HG03103 (cell line): ENCODE measurements around the gene RPS25.
"Not testable (repeated sequence)": the region's sequence is repeated elsewhere in the genome, so short reads cannot be mapped to it uniquely, and the experiment has no call there.

ENCODE experiments used
- ATAC-seq: cut with Tn5 transposase; IDR thresholded peaks from one replicate; pipeline ENCODE4 v1.9.1; 2021; ENCODE audit warnings: low read depth; ENCODE audit not compliant: unreplicated experiment

RPS25 gene

DNA sequence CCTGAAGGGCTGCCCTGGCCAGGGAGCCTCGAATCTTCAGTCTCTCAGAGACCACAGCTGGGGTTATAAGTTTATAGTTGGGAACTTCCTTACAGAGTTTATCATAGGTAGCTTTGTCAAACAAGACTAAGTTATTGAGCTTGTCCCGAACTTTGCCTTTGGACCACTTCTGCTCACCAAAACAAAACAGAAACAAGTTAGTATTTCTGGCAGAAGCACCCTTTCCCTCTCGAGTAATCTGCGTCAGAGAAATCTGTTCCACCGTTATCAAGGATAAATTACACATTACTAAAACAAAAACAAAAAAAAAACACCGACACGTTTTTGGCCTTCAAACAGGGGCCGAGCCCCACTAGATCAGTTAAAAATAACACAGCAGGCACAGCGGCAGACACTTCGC is 766 bp downstream of the RPS25 start:
- ATAC-seq, result not testable (repeated sequence)

DNA sequence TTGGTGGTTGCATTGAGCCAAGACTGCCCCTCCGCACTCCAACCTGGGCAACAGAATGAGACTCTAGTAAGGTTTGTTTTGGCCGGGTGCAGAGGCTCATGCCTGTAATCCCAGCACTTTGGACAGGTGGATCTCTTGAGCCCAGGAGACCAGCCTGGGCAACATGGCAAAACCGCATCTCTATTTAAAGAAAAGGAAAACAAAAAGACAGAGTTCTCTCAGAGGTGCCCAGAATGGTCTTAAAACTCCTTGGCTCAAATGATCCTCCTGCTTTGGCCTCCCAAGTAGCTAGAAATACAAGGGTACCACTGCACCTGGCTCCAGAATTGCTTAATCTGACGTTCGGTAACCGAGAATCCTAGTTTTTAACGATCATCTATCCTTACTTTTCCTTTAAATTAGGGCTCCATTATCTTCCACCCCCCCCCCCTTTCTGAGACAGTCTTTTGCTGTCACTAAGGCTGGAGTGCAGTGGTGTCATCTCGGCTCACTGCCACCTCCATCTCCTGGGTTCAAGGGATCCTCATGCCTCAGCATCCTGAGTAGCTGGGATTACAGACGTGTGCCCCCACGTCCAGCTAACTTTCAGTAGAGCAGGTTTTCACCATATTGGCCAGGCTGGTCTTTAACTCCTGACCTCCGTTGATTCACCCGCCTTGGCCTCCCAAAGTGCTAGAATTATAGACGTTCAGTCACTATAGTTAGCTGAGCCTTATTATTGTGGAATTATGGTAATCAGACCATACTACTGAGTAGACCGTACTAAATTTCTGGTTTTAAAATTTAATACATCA is 1.7 kb downstream of the RPS25 start:
- no peak for ATAC-seq

DNA sequence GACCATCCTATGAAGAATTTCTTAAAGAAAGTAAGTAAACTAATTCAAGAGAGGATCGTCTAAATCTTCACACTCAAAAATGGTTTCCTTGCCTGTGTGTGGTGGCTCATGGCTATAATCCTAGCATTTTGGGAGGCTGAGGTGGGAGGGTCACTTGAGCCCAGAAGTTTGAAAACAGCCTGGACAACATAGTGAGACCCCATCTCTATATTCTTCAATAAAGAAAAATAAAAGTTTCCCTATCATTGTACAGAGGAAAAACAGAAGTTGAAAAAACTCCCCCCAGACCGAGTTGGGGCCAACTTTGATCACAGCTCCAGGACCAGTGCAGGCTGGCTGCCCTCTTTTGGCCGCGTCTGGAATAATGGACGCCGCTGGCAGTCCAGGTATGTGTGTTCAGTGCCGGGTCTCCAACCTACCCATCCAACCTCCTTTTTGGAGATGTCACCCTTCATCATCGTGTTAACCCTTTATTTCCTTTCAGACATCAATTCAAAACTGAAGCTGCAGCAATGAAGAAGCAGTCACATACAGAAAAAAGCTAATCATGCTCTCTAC is 3.0 kb downstream of the RPS25 start:
- no peak for ATAC-seq

DNA sequence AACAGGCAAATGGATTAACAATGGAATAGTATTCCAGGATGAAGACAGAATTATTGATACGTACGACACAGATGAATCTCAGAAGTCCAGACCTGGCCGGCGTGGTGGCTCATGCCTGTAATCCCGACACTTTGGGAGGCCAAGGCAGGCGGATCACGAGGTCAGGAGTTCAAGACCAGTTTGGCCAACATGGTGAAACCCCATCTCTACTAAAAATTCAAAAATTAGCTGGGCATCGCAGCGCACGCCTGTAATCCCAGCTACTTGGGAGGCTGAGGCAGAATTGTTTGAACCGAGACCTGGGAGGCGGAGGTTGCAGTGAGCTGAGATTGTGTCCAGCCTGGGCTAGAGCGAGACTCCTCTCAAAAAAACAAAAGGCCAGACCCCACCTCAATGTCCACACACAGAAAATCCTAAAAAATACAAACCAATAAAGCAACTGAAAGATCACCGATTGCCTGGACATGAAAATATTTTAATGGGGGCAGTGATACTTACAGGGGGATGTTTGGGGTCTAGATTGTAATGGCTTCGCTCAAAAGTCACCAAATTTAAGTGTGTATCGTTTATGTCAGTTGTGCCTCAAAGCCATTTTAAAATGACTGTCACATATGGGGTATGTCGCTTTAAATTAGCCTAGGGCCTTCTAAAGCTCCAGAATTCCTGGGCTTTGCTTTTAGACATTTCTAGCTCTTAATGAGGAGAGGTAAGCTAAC is 3.8 kb downstream of the RPS25 start:
- ATAC-seq, result no peak

DNA sequence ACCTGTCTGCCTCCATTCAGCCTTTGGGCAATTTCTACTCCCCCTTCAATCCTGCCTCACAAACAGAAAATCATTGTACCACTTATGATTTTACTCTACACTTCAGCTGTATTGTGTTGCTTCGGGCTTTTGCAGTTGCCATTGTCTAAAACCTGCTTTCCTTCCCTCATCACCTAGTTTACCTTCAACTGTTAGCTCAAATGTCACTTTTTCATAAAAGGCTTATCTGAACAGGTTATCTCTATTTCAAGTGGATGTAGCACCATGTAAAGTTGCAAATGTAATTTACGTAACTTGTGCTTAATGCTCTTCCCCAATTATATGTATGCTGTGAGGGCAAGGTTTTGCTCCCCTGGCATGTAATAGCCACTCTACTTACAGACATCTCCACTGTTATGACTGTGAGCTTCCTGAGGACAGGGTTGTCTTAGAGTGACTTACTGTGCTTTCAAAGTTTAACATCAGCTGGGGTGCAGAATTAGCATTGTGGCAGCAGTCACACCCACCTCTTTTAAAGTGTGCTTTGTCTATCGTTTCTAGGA is 5.4 kb downstream of the RPS25 start:
- ATAC-seq, result no peak

DNA sequence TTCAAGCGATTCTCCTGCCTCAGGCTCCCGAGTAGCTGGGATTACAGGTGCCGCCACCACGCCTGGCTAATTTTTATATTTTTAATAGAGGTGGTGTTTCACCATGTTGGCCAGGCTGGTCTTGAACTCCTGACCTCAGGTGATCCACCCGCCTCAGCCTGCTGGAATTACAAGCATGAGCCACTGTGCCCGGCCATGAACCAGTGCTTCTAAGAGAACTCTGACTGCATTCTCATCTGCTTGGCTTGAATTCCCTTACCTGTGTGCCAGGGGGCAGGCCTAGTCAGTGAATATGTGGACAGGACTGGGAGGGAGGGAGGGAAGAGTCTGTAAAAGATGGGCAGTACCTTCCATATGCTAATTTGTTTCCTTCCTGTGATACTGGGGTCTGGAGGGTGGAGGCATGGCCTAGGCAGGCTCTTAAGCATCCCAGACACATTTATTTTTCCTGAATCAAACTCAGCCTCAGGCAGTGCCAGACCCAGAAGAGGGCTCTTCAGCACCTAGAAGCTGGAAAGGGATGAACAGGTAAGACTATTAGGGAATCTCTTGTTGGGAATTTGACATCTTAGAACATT is 6.6 kb downstream of the RPS25 start:
- ATAC-seq, result no peak

DNA sequence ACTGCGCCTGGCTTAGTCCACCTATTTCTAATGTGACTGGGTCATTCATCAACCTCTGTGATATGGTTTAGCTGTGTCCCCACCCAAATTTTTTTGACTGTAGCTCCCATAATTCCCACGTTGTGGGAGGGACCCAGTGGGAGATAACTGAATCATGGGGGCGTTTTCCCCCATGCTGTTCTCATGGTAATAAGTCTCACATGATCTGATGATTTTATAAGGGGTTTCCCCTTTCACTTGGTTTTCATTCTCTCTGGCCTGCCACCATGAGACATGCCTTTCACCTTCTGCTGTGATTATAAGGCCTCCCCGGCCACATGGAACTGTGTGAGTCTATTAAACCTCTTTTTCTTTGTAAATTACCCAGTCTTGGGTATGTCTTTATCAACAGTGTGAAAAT is 11.5 kb downstream of the RPS25 start:
- ATAC-seq, result no peak

DNA sequence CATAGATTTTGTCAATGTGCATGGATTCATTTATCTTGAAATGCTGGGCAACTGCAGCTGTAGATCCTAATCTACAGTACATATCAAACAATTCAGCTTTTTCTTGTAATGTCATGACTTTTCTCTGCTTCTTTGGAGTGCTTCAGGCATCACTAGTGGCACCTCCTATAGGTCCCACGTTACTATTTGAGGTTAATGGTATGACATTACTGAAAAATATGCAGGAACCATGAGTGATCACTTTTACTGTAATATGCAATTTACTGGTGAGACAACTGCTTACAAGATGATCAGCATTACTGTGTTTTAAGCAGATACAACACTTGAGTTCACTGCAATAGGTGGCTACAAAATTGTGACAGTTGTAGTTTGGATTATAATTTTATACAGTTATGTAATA is 17.2 kb downstream of the RPS25 start:
- no peak for ATAC-seq

DNA sequence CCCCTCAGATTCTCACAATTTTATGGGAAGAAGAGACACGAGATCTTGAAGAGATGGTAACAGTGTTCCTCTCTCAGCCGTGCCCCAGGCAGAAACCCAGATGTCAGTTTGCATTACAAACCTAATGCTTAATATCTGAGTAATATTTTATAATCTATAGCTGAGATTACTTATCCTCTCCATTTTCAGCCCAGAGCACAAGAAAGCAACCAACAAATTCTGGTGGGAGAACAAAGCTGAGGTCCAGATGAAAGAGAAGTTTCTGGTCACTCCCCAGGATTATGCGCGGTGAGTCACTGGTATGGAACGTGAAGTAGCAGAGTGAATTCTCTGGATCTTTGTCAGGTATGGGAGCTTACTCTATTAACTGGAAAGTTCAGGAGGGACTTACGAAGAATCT is 19.3 kb downstream of the RPS25 start:
- ATAC-seq, result no peak

GRCh38 chr11:118998388-118998717 is 19.8 kb downstream of the RPS25 start:
- no peak for ATAC-seq

- ATAC-seq, result peak; percentile 82
Observed at GRCh38 chr11:118997627-118998387, 20.3 kb downstream of the RPS25 start, which contains the start of gene CENATAC. Gene CENATAC, plus strand, starts transcription at chr11:118998138. Its CDS starts 60 bp downstream, at chr11:118998198.

- ATAC-seq, result peak; percentile 8
Observed at GRCh38 chr11:118996926-118997626, 21.1 kb downstream of the RPS25 start.

DNA sequence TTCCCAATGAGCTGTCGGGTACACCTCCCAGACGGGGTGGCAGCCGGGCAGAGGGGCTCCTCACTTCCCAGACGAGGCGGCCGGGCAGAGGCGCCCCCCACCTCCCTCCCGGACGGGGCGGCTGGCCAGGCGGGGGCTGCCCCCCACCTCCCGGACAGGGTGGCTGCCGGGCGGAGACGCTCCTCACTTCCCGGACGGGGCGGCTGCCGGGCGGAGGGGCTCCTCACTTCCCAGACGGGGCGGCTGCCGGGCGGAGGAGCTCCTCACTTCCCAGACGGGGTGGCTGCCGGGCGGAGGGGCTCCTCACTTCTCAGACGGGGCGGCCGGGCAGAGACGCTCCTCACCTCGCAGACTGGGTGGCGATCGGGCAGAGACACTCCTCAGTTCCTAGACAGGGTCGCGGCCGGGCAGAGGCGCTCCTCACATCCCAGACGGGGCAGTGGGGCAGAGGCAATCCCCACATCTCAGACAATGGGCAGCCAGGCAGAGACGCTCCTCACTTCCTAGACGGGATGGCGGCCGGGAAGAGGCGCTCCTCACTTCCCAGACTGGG is 26.6 kb downstream of the RPS25 start:
- ATAC-seq, result not testable (repeated sequence)

GRCh38 chr11:118988280-118988679 is 29.9 kb downstream of the RPS25 start:
- no peak for ATAC-seq

GRCh38 chr11:118984825-118985224 is 33.3 kb downstream of the RPS25 start:
- ATAC-seq, result no peak

DNA sequence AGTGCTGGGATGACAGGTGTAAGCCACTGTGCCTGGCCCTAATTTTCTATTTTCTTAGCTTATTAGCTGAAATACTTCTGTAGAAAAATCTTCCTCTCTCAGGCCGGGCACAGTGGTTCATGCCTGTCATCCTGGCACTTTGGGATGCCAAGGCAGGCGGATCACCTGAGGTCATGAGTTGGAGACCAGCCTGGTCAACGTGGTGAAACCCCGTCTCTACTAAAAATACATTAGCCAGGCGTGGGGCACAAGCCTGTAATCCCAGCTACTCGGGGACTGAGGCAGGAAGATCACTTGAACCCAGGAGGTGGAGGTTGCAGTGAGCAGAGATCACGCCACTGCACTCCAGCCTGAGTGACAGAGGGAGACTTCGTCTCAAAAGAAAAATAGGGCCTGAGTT is 33.8 kb downstream of the RPS25 start:
- ATAC-seq, result not testable (repeated sequence)

- no peak for ATAC-seq
Observed at GRCh38 chr11:118980191-118980881, 37.8 kb downstream of the RPS25 start.

DNA sequence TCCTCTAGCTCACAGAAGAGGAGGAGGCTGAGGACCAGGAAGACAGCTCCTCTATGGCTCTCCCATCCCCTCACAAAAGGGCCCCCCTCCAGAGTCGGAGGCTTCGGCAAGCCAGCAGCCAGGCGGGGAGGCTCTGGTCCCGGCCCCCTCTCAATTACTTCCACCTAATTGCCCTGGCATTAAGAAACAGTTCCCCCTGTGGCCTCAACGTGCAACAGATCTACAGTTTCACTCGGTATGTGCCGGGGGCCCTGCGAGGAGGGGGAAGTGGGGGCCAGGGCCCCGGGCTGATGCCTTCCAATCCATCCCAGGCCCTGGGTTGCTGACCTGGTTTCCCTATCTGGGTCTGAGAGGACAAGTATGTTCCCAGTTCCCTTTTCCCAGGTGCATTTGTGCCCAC is 38.7 kb downstream of the RPS25 start:
- no peak for ATAC-seq
